ENCODE measurements around the gene MAMDC2. TPM values are rescaled to one million over a fixed set of nuclear protein-coding genes. Genes with fewer than 3 reads are reported as not detected.

MAMDC2 gene
- total RNA-seq: 10.0 TPM
- long read RNA-seq, transcript MAMDC2-201 (14 exons, 3,616 nt): major isoform, 21 of 25 reads
- long read RNA-seq, partial matches to known transcripts: 2 of 25 reads
- long read RNA-seq, other reads (novel, unspliced or antisense): 2 of 25 reads

GRCh38 chr9:70043689-70044489 lies at the start of gene MAMDC2:
MAMDC2 (plus strand) TSS chr9:70043848; CDS start chr9:70044198, 350 bp downstream.
- DNase-seq (peak; percentile 74), ATAC-seq (ENCODE audit: poor library complexity) (peak; percentile 83)
- intact Hi-C loops (cut with DNase I): loop anchor here (10.0 kb wide), 2 partner anchors 49 to 61 kb away; no protein-coding TSS in a partner anchor

- ATAC-seq (ENCODE audit: poor library complexity): no peak
- DNase-seq: no peak
- intact Hi-C loops (cut with DNase I): loop anchor here (10.0 kb wide), 1 partner anchor 49 kb away; the partner anchor contains the start of gene MAMDC2
These were observed 47.8 kb upstream of the MAMDC2 start for GRCh38 chr9:69995846-69996245.

- ATAC-seq (ENCODE audit: poor library complexity) (peak; percentile 90), DNase-seq (no peak)
- intact Hi-C loops (cut with DNase I): loop anchor here (10.0 kb wide), 1 partner anchor 48 kb away; the partner anchor contains the start of gene MAMDC2
These were observed 46.7 kb upstream of the MAMDC2 start for GRCh38 chr9:69996967-69997366.

GRCh38 chr9:69997524-69997923 lies 46.1 kb upstream of the MAMDC2 start:
- intact Hi-C loops (cut with DNase I): loop anchor here (10.0 kb wide), 1 partner anchor 47 kb away; the partner anchor contains the start of gene MAMDC2

GRCh38 chr9:69999315-69999714 lies 44.3 kb upstream of the MAMDC2 start:
- ATAC-seq (ENCODE audit: poor library complexity) (peak; percentile 41), DNase-seq (no peak)
- intact Hi-C loops (cut with DNase I): loop anchor here (10.0 kb wide), 1 partner anchor 45 kb away; the partner anchor contains the start of gene MAMDC2

More at GRCh38 chr9:69997524-69997923, 46.1 kb upstream of the MAMDC2 start:
- no peak for ATAC-seq (ENCODE audit: poor library complexity)
- DNase-seq: no peak

GRCh38 chr9:70000469-70000868 lies 43.2 kb upstream of the MAMDC2 start:
- DNase-seq (no peak), ATAC-seq (ENCODE audit: poor library complexity) (no peak)
- intact Hi-C loops (cut with DNase I): no loop called here

- DNase-seq (no peak), ATAC-seq (ENCODE audit: poor library complexity) (no peak)
- intact Hi-C loops (cut with DNase I): no loop called here
These were observed 39.5 kb upstream of the MAMDC2 start for GRCh38 chr9:70003901-70004714.

- ATAC-seq (ENCODE audit: poor library complexity) (no peak), DNase-seq (no peak)
- intact Hi-C loops (cut with DNase I): no loop called here
These were observed 37.3 kb upstream of the MAMDC2 start for GRCh38 chr9:70006306-70006705.

- no peak for DNase-seq
- intact Hi-C loops (cut with DNase I): no loop called here
- ATAC-seq (ENCODE audit: poor library complexity): no peak
These were observed 35.8 kb upstream of the MAMDC2 start for GRCh38 chr9:70007831-70008230.

GRCh38 chr9:70010015-70010414 lies 33.6 kb upstream of the MAMDC2 start:
- ATAC-seq (ENCODE audit: poor library complexity) (peak; percentile 71), DNase-seq (no peak)
- intact Hi-C loops (cut with DNase I): no loop called here

GRCh38 chr9:70011366-70011765 lies 32.3 kb upstream of the MAMDC2 start:
- intact Hi-C loops (cut with DNase I): no loop called here
- DNase-seq (no peak), ATAC-seq (ENCODE audit: poor library complexity) (no peak)

GRCh38 chr9:70012569-70012968 lies 31.1 kb upstream of the MAMDC2 start:
- ATAC-seq (ENCODE audit: poor library complexity): no peak
- no peak for DNase-seq
- intact Hi-C loops (cut with DNase I): no loop called here

GRCh38 chr9:70013598-70014196 lies 30.0 kb upstream of the MAMDC2 start:
- DNase-seq: no peak
- ATAC-seq (ENCODE audit: poor library complexity): no peak
- intact Hi-C loops (cut with DNase I): no loop called here

- intact Hi-C loops (cut with DNase I): no loop called here
- ATAC-seq (ENCODE audit: poor library complexity): no peak
These were observed 28.5 kb upstream of the MAMDC2 start for GRCh38 chr9:70015099-70015498.

GRCh38 chr9:70020217-70020616 lies 23.4 kb upstream of the MAMDC2 start:
- intact Hi-C loops (cut with DNase I): no loop called here
- ATAC-seq (ENCODE audit: poor library complexity): no peak
- DNase-seq: no peak

More at GRCh38 chr9:70015099-70015498, 28.5 kb upstream of the MAMDC2 start:
- DNase-seq: no peak

GRCh38 chr9:70020991-70021571 lies 22.6 kb upstream of the MAMDC2 start:
- intact Hi-C loops (cut with DNase I): no loop called here
- ATAC-seq (ENCODE audit: poor library complexity) (peak; percentile 25), DNase-seq (peak; percentile 87)

GRCh38 chr9:70028287-70028686 lies 15.4 kb upstream of the MAMDC2 start:
- no peak for ATAC-seq (ENCODE audit: poor library complexity)
- no peak for DNase-seq
- intact Hi-C loops (cut with DNase I): no loop called here

- intact Hi-C loops (cut with DNase I): no loop called here
- no peak for ATAC-seq (ENCODE audit: poor library complexity)
- DNase-seq: no peak
These were observed 13.5 kb upstream of the MAMDC2 start for GRCh38 chr9:70030156-70030555.
